ENCODE data around the gene GSDMA. TPM values are rescaled to one million over a fixed set of nuclear protein-coding genes. Genes with fewer than 3 reads are reported as not detected.

GSDMA gene
- total RNA-seq, 1 donor from 2014 or later, result not detected

DNA sequence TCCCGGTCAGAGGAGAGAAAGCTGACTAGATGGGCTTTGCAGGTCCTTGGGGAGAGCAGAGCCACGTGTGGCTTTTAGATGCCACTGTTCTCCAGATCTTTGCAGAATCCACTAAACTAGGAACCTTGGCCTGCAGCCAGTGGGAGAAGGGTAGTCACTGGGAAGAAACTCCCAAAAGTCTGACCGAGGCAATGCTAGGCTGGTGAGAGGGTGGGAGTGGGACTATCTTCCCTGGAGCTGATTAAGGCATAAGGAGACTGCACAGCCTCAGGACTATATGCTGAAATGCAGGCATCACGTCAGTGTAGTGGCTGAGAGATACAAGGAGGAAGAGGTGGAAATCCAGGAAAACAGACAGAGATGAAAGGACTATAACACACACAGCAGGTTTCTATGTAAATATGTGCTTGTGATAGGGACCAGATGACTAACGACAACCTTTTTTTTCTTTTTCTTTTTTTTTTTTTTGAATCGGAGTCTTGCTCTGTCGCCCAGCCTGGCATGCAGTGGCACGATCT is 2.2 kb upstream of the GSDMA start:
- no peak for DNase-seq (ENCODE audit: low read depth in 2 of 2)

- DNase-seq (ENCODE audit: low read depth in 2 of 2), result peak in 1 of 2 donors; percentile 20
Measured at GRCh38 chr17:39963829-39964228, 1.0 kb downstream of the GSDMA start.

DNA sequence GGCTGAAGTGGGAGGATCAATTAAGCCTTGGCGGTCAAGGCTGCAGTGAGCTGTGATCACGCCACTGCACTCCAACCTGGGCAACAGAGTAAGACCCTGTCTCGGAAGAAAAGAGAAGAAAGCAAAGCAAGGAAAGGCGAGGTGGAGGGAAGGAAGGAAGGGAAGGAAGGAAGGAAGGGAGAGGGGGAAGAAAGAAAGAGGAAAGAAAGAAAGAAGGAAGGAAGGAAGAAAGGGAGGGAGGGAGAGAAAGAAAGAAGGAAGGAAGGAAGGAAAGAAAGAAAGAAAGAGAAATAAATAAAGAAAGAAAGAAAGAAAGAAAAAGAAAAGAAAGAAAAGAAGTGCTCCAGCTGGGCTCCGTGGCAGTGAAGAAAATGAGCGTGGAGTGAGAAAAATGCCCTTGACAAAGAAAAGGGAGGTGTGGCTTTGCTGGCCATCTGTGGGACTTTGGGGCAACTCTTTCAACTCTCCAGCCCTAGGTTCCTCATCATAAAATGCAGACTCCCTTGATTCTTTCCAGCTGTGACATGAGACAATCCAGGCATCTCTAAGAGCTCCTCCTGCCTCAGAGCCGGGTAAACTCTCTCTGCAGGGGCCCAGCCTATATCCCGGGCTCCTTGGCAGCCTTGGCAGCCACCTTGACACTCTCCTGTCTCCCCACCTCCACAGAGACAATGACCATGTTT is 2.4 kb downstream of the GSDMA start:
- DNase-seq (ENCODE audit: low read depth in 2 of 2), result no peak

DNA sequence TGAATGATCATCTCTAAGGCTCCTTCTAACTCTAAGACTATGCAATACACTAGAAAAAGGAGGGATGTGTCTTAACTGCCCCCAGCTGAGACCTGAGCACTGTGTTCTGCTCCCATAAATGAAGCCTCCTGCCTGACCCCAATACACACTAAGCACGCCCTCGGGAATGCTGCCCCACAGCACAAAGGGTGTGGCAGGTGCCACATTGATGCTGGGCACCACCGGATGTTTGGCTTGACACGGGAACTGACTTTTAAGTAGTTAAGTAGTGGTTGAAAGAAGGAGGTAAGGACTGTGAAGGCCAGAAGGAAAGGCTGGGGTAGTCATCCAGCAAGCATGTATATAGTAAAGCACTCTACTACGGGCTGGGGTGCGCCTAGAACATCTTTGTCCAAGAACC is 4.0 kb downstream of the GSDMA start:
- DNase-seq (ENCODE audit: low read depth in 2 of 2), result no peak

GRCh38 chr17:39968761-39969160 is 6.0 kb downstream of the GSDMA start:
- no peak for DNase-seq (ENCODE audit: low read depth in 2 of 2)

- DNase-seq (ENCODE audit: low read depth in 2 of 2), result no peak
Measured at GRCh38 chr17:39969375-39969774, 6.6 kb downstream of the GSDMA start.

GRCh38 chr17:39970157-39970692 is 7.4 kb downstream of the GSDMA start:
- no peak for DNase-seq (ENCODE audit: low read depth in 2 of 2)

GRCh38 chr17:39971076-39971603 is 8.3 kb downstream of the GSDMA start:
- no peak for DNase-seq (ENCODE audit: low read depth in 2 of 2)

DNA sequence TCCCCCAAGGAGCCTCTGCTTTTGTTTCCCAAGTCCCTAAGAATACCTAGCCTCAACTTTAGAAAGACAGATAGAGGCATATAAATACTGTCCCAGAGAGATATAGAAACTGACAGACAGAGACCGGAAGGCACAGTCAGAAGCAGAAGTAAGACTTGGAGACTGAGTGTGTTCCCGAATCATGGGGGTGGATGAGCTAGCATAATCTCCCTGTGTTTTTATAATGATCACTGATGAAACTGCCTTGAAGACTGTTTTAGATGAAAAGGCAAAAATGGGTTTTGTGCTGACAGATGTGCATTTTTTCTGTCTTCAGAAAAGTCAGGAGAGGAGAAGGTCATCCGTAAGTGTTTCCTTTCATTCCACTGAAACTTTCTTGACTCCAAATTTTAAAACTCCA is 9.5 kb downstream of the GSDMA start:
- no peak for DNase-seq (ENCODE audit: low read depth in 2 of 2)

DNA sequence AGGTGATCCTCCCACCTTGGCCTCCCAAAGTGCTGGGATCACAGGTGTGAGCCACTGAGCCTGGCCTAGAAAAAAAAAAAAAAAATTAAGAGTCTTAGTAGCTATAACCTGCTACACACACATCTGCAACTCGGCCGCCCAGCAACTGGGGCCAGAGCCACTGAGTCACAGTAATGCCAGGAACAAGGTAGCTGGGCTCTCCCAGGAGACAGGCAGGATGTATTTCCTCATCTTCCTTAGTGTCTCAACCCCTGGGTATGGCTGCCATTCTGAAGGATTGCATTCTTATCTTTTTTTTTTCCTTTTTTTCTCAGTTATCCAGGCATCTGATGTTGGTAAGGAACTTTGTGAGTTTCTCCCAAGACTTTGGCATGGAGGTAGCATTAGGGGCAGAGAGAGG is 10.7 kb downstream of the GSDMA start:
- no peak for DNase-seq (ENCODE audit: low read depth in 2 of 2)

- no peak for DNase-seq (ENCODE audit: low read depth in 2 of 2)
Measured at GRCh38 chr17:39974433-39974832, 11.6 kb downstream of the GSDMA start.

DNA sequence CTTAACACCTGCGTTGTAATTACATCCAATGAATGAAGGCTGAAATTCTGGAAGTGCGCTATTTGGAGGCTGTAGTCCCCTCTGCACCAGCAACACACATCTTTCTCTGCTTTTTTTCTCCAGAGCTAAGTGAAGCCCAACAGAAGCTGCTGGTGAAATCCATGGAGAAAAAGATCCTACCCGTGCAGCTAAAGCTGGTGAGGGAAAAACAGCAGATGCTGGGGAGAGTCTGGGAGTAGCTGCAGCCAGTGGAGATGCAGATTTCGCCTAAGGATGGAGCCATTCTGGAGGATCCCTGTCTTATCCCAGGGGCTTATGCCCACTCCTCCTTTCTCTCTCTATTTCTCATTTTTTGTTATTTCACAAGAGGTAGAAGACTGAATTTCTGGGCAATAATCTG is 13.0 kb downstream of the GSDMA start:
- no peak for DNase-seq (ENCODE audit: low read depth in 2 of 2)

GRCh38 chr17:39979016-39979670 is 16.3 kb downstream of the GSDMA start:
- DNase-seq (ENCODE audit: low read depth in 2 of 2), result no peak

DNA sequence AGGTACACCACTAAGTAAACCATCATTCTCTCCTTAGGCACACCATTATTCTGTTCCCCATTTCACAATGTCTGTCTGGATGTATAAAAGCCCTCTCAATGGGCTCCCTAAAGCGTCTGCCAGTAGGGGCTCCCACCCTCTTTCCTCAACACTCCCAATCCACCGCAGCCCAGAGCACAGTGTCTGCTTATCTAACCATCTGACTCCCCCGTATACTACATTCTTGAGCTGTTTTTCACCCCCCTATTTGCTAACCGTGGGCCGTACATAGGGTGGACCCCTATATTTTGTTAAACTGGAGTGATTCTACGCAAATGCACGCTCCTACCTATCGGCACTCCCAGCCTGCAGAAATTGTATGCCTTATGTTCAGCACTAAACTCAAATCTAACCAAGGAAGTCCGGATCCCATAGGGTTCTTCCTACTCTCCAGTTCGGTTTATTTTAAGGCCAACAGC is 17.1 kb downstream of the GSDMA start:
- DNase-seq (ENCODE audit: low read depth in 2 of 2), result peak in 1 of 2 donors; percentile 30

GRCh38 chr17:39980351-39981206 is 17.8 kb downstream of the GSDMA start, which contains the start of gene PSMD3:
Gene PSMD3 (plus strand): TSS chr17:39980807. CDS start chr17:39980971, 164 bp downstream.
- DNase-seq (ENCODE audit: low read depth in 2 of 2), result peak; percentile 100

DNA sequence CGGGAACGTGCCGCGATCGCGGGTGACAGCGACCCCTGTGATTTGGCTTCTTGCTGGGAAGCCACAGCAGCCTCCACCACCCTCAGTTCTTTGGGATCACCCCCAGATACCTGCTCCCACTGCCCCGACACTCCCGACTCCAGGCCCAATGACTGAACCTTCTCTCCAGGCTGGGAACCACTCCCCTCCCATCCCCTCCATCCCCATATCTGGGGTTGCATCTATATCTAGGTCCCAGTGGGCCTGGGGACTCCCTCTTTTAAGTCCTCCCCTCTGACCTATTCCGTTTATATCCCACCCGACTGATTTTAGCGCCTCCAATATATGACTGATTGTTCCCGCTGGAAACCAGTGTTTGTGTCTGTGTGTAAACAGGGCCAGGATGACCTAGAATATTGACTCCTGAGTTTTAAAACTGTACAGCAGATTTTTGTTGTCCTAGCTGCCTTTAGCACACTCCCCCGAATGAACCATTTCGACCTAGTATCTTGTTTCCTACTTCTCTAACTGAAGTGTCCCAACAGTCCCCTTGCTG is 18.5 kb downstream of the GSDMA start:
- peak in 1 of 2 donors; percentile 39 for DNase-seq (ENCODE audit: low read depth in 2 of 2)

- DNase-seq (ENCODE audit: low read depth in 2 of 2), result no peak
Measured at GRCh38 chr17:39981766-39982375, 19.1 kb downstream of the GSDMA start.

- DNase-seq (ENCODE audit: low read depth in 2 of 2), result peak in 1 of 2 donors; percentile 47
Measured at GRCh38 chr17:39988206-39988810, 25.5 kb downstream of the GSDMA start.

DNA sequence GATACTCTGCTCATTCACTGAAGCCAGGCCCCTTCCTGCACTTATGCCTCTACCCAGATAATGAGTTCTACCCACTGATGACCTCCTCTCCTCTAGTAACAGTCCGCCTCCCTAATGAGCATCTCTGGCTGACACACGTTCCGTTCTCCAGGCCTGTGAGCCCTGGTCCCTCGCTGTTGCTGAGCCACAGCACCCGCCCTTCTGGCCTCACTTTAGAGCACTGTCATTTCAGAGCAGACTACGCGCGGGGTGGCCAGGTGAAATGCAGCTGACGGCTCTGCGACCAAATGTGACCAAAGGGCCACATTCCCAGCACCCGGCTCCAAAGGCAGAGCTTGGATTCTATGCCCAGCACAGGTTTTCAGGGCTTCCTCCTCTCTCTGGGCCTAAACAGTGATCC is 31.6 kb downstream of the GSDMA start:
- no peak for DNase-seq (ENCODE audit: low read depth in 2 of 2)

DNA sequence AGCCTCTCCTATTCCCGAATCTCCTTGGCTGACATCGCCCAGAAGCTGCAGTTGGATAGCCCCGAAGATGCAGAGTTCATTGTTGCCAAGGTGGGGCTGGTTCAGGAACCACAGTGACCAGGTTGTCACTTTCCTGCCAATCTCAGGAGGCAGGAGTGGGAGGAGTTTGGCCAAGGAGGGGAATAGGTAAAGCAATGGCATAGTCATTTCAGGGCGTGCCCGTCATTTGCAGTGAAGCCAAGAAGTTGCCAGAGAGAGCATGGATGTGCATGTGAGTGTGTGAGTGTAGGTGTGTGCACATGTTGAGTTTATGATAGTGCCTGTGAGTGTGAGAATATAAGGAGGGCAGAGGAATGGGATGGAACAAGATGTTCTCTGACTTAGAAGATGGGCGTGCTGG is 32.6 kb downstream of the GSDMA start:
- no peak for DNase-seq (ENCODE audit: low read depth in 2 of 2)
